Activated T-cell treated with anti-CD3 and anti-CD28 coated beads for 48 hours (primary cell): ENCODE results near the gene RHOD.
A peak's percentile ranks its signal among the peaks of the same experiment; 100 is the strongest.

Source experiments
- DNase-seq: peaks from one replicate; pipeline ENCODE4 v3.0.0-alpha.2; 2020; ENCODE audit warnings: low read depth

RHOD gene

GRCh38 chr11:67117672-67118180 lies 61.1 kb downstream of the RHOD start:
- DNase-seq, result peak; percentile 41

DNA sequence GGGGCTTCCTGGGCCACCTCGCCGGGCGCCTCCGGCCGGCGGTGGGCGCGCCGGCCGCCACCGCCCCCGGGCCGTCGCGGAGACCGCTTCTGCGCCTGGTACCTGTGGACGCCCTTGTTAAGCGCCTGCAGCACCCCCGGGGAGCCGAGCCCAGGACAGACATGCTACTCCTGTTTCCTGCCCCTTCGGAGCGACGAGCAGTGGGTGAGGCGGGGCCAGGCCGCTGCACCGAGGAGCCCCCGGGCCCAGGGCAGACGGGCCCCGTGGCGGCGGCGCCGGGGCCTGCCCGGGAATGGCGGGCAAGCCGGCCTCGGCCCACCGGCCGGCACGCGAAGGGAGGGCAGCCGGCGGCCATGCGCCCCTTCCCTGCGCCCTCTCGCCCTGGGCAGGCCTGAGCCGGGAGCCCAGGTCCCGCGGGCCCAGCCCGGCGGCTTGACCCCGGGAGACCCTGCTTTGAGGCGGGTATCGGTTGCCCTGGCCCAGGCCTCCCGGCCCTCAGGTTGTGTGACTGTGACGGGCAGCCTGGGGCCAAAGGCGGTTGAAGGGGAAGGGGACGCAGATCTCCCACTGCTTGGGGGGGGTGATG lies 61.6 kb downstream of the RHOD start:
- DNase-seq, result peak; percentile 41

- peak; percentile 99 for DNase-seq
These were observed 62.3 kb downstream of the RHOD start, which contains the start of gene KDM2A for GRCh38 chr11:67118801-67119584. Gene KDM2A, plus strand, starts transcription at chr11:67119263. Its CDS starts 2,054 bp downstream, at chr11:67121317.

DNA sequence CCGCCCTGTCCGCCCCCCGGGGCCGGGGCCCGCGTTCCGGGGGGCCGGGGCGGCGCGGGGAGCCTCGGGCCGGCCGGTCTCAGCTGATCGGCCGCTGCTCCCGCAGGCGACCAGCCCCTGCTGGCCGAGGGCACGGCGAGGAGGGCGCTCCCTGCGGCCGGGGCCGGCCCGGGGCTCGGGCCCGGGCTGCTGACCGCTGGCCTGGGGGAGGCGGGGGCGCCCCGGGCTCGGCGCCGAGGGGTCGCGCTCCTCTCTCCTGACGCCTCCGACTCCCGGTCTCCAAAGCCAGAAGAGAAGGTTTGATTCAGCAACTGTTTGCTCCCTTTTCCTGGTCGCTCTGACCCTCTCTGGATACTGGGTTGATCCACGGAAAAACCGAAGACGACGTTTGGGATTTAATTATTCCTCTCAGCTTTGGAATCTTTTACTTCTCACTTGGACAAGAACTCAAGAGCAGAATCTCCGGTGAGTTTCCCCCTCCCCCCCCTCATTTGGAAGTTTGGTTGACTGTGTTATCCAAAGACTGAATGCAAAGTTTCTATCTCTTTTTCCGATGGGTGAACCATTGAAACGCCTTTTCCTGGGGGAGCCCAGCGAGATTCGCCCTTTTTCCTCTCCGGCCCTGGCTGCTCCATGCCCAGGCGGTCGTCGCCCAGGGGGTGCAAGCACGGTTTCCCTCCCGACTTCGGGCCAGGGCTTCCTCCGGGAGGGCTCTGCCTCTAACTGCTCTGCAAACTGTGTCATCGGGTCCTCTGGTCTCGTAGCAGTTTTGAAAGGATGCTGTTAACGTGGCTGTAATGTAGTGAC lies 63.1 kb downstream of the RHOD start:
- DNase-seq, result peak; percentile 10

DNA sequence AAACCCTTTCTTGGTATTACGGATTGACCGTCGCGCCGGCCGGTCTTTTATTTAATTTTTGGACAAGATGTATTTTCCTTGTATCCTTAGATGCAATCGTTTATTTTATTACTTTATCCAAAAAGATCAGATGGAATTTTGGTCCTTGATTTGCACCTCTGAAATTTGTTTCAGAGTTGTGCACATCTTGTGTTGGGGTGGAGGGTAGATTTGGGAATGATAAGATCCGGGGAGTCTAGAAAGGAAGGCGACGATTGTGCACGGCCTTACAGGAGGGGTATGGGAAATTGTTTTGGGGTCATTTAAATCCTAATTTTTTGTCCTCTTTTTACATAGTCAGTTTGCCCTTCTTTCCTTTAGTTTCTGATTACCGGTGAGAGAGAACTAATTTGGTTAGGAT lies 63.8 kb downstream of the RHOD start:
- DNase-seq, result no peak

DNA sequence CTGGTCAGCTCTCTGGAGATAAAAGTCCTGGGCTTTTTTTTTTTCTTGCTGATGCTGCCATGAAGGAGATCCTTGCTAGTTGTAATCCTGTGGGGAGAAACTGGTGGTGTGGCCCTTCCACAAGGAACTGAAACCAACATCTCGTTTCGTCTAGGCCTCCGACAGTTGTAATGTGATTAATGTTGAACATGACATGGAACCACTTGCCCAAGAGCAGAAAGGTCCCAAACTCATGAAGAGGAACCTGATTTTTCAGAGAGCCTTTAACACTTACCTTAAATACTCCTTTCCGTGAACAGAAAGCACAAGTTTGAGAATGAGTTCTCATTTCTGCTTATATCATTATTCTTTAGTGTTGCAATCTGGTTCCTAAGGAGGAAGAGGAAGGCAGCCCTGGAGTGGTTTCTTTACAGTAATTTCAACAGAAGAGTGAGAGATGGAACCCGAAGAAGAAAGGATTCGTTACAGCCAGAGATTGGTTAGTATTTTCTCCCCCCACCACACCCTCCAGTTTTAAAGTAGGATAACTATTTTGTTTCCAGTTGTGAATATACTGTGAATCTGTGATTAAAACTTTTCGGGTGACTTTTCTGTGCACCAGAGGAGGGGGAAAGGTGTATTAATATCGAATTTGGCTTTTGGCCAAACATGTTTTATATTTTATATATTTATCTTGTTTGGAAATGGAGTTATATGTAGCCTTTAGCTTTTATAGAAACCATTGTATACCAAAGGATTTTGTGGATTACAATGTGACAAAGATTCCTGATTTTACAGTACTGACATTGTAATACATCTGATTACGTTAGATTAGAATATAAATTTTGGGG lies 64.4 kb downstream of the RHOD start:
- DNase-seq, result no peak
